HG03469 (cell line): ENCODE data around the gene MCF2L.
"Not testable (repeated sequence)": the region's sequence is repeated elsewhere in the genome, so short reads cannot be mapped to it uniquely, and the experiment has no call there.

Experiments
- ATAC-seq: cut with Tn5 transposase; IDR thresholded peaks from one replicate; pipeline ENCODE4 v1.9.1; 2021; ENCODE audit warnings: mild to moderate bottlenecking, moderate library complexity, moderate number of reproducible peaks; ENCODE audit not compliant: unreplicated experiment

Gene MCF2L

DNA sequence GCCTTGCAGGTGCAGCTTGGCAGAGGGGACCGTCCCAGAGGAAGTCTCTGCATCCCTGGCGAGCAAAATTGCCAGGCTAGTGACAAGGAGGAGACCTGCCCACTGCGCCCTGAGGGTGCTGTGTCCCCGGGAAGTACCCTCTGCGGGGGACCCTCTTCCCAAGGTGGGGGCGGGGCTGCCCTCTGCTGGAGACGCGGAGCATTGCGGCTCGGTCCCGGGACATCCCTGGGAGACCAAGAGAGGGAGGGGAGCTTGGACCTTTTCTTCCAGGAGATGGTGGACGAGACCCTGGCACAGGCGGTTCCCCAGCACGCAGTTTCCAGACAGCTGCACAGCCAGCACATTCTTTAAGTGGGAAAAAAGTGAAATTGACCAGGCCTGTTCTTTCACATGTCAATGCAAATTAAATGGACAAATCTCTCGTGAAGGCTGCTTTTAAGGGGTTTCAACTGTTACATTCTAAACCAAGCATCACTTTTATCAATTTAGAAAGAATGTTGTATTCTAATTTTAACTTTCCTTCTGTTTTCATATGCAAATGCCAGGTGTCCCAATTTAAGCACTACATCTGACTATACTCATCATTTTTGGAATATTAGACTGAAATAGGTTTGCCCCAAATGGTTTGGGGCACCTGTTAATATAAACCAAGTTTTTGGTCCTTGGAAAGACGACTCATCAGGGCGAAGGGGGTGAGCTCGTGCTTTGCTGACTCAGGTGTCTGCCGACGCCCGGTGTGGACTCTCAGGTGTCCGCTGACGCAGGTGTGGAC lies 60.7 kb downstream of the MCF2L start:
- no peak for ATAC-seq

DNA sequence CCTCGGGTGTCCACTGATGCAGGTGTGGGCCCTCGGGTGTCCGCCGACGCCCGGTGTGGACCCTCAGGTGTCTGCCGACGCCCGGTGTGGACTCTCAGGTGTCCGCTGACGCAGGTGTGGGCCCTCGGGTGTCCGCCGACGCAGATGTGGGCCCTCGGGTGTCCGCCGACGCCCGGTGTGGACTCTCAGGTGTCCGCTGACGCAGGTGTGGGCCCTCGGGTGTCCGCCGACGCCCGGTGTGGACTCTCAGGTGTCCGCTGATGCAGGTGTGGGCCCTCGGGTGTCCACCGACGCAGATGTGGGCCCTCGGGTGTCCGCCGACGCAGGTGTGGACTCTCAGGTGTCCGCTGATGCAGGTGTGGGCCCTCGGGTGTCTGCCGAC lies 61.2 kb downstream of the MCF2L start:
- not testable (repeated sequence) for ATAC-seq

DNA sequence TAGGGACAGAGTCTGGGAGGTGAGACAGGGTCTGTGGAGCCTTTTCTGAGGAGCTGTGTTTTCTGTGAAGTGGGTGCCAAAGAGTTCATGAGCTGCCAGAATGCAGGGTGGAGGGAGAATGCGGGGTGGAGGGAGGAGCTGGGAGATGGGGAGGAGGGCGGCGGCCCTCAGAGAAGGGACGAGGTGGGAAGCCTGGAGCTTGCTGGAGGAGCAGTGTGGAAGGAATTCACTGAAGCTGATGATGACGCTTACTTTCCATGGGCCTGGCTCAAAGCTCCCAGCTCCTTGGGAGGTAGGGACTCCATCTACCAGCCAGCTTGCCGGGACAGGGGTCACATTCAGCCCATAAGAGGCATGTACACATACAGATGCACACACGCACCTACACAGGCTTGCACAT lies 62.5 kb downstream of the MCF2L start:
- no peak for ATAC-seq

DNA sequence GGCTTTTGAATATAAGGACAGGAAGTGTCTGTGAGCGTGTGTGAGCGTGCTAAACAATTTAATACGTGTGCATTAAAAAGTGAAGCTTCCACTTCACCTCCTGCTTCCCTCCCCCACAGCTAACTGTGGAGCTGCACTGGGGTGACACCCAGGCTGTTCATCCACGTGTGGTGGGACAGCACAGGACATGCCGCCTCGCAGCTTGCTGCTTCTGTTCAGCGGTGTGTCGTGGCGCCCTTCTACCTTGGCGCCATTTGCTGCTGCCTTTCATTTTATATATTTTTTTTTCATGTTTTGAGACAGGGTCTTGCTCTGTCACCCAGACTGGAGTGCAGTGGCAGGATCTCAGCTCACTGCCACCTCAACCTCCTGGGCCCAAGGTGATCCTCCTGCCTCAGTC lies 63.3 kb downstream of the MCF2L start:
- no peak for ATAC-seq

DNA sequence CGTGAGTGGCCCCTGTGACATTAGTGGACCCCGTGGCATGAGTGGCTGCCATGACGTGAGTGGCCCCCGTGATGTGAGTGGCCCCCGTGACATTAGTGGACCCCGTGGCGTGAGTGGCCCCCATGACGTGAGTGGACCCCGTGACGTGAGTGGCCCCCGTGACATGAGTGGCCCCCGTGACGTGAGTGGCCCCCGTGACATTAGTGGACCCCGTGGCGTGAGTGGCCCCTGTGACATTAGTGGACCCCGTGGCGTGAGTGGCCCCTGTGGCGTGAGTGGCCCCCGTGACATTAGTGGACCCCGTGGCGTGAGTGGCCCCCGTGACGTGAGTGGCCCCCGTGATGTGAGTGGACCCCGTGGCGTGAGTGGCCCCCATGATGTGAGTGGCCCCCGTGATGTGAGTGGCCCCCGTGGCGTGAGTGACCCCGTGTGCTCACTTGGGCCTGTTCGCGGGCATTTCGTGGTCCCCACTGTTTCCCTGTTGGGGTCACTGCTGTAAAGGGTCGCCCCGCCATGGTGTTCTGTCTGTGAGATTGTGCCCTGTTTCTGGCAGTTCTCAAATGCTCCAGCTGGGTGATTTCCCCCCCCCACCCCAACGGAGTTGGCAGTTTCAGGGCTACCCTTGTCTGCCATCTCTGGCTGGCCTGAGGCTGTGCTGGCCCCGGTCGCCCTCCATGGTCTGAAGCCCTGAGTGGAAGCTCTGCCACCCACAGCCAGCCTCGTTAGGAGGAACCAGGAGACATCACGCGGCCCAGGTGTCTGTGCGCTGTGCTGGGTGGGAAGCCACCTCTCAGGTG lies 64.2 kb downstream of the MCF2L start:
- ATAC-seq, result no peak

DNA sequence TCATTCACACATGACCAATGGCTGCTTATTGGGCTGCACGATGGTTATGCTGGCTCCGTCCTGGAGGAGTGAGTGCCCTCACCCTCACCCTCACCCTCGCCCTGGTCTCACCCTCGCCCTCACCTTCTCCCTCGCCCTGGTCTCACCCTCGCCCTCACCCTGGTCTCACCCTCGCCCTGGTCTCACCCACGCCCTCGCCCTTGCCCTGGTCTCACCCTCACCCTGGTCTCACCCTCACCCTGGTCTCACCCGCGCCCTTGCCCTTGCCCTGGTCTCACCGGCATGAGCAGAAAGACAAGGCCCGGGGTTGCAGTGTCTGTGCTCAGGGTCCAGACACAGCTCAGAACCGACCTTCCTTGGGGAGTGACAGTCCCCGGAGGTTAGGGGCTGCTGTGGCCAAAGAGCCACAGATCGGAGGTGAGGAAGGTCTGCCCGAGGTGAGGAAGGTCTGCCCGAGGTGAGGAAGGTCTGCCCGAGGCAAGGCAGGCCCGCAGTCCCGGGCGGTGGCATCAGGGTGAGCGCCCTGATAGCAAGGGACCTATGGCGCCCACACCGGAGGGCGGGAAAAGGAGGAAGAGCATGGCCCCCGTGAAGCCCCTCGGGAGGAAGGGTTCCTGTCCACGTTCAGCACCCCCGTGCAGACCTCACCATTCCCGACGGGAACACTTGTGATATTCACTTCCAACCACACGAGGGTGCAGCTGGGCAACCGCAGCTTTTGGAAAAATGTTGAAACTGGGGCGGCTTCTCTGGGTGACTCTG lies 65.6 kb downstream of the MCF2L start:
- ATAC-seq, result no peak

DNA sequence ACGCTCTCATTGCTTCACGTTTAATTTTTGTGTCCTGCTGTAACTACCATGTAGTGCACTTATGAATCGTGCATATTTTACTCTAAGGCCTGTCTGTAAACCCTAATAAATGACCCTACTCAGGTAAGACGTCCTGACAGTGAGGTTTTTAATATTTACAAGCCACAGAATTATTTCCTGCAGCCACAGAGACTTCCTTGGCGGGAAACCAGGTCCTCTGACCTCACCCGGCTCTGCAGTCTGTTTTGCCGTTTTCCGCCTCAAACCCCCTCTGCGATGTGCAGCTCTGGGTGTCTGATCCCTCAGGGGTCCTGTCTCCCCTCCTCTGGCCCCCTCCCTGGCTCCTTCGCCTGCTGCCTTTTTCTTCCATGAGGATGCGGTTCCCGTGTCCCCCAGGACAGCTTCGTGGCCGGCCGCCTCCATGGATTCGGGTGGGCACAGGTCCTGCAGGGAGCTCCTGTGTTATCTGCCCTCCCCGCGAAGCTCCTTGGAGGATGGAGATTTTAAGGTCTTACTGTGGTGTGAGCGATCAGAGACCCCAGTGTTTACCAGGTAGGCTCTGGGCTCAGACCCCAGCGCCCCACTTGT lies 66.3 kb downstream of the MCF2L start:
- ATAC-seq, result no peak

DNA sequence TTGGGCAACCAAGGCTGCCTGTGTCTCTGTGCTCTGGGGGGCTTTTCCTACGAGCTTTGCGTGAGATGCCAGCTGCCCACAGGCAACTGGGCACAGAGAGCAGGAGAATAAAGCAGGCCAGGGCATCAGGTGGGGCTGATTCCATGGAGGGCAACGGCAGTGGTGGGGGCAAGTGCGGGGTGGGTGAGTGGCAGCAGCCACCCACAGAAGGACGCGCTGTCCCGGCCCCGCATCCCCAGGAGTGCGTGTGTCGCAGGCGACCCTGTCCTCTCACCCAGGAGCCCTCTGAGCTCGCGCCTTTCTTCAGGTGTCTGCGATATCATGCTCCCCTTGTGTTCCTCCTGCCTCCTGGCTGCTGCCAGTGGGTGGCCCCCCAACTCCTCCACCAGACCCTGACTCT lies 67.4 kb downstream of the MCF2L start:
- ATAC-seq, result no peak

DNA sequence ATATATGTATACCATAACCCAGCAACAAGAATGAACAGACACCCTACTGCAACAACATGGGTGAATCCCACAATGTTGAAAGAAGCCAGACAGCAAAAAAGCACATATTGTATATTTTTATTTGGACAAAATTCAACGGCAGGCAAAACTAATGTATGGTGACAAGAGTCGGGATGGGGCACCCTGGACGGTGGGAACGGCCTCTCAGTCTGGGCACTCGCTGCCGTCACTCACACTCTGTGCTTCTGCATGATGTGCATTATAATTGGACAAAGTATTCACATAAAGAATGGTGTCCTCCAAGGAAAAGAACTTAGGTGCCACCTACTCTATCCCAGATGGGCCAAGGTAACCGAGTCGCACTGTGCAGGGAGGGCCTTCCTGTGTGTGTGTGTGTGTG lies 71.0 kb downstream of the MCF2L start:
- no peak for ATAC-seq

DNA sequence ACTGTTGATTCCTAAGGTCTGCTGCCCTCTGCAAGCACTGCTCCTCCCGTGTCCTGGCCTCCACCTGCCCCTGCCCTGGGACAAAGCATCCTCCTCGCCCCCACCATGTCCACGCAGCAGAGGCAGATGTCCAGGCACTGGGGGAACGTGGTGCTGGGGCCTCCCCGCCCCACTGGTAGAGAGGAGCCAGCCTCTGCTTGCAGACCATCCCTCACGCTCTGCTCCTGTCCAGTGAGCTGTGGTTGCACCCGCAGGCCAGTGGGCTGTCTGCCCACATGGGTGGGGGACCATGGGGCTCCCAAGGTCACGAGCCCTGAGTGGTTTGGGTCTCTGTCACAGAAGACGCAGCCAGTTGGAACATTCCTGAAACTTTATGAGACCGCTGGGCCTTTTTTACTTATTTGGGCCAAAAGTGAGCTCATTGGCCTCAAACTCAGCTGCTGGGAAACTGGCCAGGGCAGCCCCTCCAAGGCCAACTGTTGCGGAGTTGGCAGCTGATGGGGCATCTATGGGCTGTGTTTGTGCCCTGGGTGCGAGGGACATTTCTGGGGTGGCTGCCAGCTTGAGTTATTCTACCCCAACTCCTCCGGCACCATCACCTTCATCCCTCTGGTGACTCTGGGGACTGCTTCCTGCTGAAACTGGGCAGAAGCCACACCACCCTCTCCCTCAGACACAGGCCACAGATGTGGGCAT lies 71.7 kb downstream of the MCF2L start:
- ATAC-seq, result no peak

DNA sequence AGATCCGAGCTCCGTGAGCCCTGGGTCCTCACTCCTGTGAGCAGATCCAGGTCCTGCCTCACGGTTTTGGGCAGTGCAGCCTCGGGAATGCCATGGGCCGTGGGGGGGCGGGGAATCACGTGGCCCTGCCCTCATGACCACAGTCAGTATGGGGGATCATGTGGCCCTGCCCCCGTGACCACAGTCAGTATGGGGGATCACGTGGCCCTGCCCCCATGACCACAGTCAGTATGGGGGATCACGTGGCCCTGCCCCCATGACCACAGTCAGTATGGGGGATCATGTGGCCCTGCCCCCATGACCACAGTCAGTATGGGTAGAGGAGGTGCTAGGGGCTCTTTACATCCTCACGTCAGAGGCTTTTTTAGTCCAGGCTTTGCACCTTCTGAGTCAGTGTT lies 72.3 kb downstream of the MCF2L start:
- ATAC-seq, result no peak

DNA sequence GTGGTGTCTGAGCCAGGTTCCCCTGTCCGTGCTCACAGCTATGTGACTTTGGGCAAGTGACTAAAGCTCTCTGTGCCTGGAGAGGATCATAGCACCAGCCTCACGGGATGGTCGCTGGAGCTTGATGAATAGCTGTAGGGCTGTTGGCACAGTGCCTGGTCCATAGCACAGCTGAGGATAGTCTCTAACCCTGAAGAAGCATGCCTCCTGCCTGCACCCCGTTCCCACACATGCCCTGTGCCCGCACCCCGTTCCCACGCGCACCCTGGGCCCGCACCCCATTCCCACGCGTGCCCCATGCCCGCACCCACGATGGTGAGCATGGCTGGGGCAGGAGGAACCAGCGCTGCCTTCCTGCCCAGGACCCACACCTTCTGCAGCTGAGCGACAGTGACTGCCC lies 72.9 kb downstream of the MCF2L start:
- ATAC-seq, result no peak

DNA sequence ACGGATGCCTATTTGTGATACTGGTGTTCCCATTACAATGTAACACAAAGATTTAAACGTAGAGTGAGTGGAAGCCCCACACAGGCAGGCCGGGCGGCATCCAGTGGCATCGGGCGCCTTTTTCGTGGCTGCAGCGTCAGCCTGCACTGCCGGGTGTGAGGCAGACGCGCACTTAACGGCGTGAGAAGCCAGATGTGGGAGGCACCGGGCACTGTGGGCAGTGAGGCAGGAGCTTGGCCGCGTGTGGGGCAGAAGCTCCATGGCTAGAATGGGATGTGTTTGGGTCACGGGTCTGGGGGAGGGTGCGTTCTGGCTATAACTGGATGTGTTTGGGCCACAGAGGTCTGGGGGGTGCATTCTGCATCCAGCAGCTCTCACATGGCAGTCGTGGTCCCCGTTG lies 73.4 kb downstream of the MCF2L start:
- ATAC-seq, result no peak

DNA sequence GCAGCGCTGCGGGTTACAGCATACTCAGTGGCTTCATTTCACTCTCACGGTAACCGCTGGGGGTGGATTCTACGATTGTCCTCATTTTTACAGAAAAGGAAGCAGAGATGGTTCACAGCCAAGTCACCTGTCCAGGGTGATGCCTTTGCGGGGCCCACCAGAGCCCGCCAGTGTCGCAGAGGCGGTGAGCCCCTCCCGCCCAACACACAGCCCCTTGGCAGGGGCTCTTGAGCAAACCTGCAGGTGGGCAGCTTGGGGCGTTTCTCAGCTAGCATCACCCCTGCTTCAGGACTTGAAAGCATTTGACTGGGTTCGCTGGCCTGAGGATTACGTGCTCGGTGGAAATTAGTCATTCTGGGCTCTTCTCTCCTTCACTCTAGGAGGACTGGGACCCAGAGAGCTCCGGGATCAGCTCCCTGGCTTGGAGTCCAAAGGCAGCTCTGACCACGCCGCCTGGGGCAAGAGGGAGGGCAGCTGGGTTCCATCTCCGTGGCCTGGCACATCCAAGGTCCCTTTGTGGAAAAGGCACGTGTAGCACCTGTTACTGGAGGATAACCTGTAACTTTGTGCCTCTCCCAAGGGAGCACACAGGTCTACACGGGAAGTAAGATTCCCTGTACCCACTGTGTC lies 74.1 kb downstream of the MCF2L start:
- no peak for ATAC-seq

DNA sequence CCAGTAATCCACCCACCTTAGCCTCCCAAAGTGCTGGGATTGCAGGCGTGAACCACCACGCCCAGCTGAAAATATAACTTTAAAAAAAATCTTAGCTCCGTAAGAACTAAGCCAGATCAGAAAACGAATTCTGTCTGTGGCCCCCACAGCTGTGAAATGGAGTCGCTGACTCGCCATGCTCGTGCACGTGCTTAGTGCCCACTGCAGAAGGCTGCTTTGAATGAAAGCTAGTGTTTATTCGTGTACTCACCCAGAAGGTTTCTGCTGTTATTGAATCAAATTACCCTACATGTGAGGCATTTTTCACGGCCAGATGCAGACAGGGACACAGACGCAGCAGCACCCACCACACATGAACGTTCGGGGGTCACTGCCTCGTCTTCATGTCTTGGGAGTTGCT lies 74.9 kb downstream of the MCF2L start:
- ATAC-seq, result no peak

DNA sequence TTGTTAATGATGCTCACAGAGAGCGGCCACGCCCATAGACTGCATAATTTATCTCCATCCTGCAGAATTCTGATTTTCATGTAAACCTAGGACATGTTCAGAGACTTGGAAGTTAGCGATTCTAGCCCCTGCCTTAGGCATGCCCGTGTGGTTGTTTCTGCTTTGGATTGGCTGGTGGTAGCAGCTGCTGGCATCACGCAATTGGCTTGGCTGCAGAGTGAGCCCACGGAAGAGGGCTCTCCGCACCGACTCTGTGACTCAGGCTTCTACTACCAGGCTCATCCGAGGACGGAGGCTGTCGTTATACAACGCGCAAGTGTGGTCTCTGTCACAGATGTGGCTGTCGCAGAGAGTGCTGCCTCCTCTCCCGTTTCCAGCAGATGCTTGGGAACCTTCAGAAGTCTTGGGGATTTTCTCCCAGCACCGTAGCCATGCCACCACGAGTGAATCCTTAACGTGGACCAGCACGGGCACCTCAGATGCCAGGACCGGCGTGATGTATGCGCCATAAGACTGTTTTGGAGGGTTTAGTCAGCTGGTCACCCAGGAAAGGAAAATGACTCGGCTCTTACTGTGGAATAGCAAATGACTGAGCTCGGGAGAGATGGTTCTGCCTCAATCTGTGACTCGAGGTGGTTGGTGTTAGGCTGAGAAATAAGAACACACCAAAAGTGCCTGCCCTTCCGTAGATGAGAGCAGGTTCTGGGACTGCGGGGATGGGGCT lies 75.5 kb downstream of the MCF2L start:
- no peak for ATAC-seq

DNA sequence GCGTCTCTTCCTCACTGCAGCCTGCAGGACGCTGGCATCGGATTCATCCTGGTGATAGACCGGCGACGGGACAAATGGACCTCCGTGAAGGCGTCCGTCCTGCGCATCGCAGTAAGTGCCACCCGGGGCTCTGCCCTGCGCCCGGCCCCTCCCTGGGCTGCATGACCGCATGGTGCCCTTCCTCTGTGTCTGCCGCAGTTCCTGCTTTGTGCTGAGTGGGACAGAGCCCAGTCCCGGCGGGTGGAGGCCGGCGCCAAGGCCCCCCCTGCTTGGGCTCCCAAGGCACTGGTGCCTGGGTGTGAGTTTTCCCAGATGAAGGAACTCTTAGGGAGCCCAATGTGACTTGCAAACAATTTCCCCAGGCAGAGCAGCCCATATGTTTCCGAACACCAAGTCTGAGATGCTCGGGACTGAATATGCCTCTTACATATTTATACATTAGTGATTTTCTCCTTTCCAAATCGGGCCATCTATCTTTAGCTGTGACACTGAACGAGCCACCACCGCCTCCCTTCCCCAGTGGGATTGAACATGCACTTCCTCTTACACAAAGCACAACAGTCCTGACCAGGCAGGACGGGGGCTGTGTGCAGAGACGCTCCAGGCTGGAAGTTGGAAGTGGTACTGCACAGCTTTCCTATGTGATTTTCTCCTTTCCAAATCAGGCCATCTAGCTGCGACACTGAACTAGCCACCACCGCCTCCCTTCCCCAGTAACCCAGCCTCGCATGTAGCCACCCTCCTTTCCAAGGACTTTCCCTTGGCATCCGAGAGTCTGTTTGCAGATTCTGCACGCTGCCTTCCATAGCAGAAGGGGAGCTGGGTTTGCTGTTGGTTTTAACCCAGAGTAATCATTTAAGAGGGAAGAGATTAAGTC lies 76.5 kb downstream of the MCF2L start:
- no peak for ATAC-seq

DNA sequence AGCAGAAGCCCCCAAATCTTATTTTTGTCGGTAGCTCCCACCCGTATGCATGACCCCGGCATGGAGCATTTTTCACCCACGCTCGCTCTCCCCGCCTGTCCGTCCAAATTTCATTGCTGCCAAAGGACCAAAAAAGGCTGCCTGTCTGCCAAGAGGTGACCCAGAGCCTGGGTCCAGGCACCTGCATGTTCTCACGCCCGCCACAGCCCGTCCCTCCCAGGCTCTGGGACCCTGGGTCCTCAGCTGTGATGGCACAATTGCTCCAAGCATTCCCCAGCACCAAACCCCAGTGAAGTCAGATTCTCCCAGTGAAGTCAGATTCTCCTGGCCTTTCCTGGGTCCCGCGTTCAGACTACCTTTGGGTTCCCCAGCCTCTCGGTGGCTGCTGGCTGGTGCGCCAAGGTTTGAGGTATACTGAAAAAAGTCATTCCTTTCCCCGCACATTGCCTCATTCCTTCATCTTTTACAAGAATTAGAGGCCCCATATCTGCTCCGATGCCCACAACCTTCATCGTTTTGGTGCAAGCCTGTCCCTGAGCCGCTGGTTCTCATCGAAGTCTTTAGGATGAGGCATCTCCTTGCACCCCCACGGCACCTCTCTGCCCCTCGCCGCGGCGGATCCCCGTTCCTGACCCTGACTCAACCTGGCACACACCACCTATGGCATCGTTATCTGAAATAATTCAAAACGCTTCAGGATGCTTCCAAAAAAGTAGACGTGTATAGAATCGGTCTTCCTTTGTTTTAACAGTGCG lies 77.3 kb downstream of the MCF2L start:
- no peak for ATAC-seq
